ENCODE results near the gene HINFP.
"Not testable (repeated sequence)": the region's sequence is repeated elsewhere in the genome, so short reads cannot be mapped to it uniquely, and the experiment has no call there.

The HINFP gene

DNA sequence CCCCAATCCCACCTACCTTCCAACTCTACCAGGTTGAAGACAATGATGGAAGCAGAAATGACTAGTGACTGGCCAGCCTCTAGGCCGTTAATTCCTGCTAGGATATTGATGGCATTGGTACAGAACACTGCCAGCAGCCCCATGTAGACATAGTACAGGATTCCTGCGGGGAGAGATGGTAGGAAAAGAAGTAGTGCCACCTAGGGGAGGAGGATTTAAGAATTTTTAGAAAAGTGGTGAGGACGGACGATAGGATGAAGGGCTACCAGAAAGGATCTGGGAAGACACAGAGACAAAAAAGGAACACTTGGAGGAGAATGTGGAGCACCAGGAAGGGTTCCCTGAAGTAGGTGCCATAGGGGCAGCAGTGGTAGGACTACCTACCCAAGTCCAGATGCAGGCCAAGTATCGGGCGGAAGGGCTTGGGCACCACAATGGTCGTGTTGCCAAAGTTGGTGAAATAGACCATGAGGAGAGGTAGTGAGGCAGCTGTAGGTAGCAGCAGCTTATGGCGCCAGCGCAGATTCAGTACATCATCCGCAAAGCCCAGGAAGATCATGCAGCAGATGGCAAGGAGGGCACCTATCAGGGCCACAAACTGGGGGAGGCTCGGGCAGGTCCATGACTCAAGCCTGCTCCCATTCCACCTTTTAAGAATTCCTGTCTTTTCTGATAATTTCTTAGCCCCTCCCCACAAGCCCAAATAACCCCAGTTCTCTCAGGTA is 21.0 kb upstream of the HINFP start:
- DNase-seq (ENCODE audit: low read depth in 3 of 3), result no peak

DNA sequence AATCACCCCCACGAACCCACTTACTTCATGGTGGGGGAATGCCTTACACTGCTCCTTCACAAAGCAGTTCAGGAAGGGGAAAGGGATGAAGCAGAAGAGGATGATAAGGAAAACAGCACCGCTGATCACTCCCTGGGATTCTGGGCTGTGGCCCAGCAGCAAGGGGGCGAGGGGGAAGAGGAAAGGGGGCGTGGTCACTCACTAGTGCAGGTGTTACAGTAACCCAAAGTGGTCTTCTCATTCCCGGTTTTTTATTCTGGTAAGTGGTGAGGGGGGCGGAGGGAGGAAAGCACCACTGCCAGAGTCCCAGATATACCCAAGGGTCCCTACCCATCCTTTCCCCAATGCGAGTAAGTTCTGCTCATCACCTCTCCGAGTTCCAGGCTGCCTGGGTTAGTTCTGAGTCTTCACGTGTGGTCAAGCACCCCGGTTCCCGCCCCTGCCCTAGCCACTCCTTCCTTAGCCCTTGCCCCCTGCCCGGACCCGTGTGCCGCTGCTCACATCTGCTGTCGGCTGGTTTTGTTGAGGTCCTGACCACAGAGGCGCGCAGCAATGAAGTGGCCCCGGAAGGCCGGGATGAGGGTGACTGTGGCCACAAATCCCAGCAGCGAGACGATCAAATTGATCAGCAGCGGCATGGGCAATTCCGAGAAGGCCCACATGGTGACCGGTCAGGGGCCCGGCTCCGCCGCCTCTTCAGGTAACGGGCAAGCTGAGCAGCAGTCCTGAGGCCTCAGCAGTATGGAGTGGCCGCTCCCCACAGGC is 20.2 kb upstream of the HINFP start:
- no peak for DNase-seq (ENCODE audit: low read depth in 3 of 3)

GRCh38 chr11:119101759-119102423 is 19.5 kb upstream of the HINFP start, which contains the start of gene DPAGT1:
TSS of gene DPAGT1 (minus strand) at chr11:119101853. CDS start at chr11:119101655, 198 bp downstream.
- peak; percentile 73 to 81 (median 79) for DNase-seq (ENCODE audit: low read depth in 3 of 3)

GRCh38 chr11:119103161-119103664 is 18.2 kb upstream of the HINFP start:
- DNase-seq (ENCODE audit: low read depth in 3 of 3), result not testable (repeated sequence)

DNA sequence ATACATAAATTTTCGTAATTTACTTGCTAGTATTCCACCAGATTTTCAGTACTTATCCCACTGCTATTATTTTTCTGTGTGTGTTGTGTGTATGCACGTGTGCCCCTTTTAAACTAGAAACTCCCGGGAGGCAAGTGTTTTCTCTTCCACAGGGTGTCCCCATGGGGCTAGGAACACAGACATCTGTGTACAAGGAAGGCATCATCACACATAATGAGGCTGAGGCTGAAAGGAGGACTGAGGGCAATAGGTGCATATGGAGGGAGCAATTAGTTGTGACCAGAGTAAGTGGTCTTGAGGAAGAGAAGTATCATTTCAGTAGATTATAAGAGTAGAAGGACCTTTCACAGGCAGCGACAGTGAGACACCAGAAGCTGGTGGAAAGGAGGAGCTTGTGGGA is 17.6 kb upstream of the HINFP start:
- DNase-seq (ENCODE audit: low read depth in 3 of 3), result no peak

DNA sequence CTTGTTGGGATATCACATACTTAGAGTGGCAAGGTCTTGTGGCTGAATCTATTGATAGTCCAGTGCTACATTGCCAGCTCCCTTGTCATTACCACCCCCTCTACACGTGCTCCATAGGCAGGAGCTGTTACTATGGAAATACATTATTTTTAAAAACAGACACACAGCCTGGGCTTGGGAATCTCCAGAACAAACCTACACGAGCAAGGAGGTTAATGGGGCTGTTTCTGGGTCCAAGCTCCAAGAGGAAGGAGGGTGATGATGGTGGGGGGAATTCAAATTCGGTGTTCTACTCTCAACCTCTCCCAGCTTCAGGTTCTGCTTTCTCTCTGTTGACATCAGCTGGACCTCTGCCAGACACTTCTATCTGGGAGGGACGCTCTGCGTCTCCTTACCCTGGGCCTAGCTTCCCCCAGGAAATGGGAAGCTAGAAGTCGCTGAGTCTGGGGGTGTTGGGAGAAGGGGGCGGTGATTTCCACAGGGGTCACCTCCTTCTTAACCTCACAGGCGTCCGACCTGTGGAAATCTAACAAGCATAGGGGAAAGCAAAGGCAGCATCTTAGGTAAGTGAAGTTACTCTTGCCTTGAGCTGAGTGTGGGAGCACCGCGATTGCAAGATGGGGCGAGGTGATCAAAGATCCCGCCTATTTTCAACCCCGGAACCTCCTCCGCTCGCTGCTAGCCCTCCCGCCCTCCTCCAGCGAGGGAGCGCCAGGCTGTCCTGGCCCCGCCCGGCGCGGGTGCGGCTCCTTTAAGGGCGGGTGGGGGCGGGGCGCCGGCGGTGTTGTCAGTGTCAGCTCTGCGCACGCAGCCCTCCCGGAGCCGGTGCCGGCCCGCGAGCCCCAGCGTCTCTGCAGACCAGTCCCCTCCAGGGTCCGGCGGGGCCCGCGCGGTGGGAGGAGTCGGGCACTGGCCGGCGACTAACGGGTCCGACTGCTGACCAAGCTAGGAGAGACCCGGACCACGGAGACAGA is 14.5 kb upstream of the HINFP start, which contains the start of gene C2CD2L:
TSS of gene C2CD2L (plus strand) at position 781 of the 974 bp plus-strand sequence. CDS start 398 bp downstream, outside the sequence.
- peak; percentile 71 to 86 (median 84) for DNase-seq (ENCODE audit: low read depth in 3 of 3)

DNA sequence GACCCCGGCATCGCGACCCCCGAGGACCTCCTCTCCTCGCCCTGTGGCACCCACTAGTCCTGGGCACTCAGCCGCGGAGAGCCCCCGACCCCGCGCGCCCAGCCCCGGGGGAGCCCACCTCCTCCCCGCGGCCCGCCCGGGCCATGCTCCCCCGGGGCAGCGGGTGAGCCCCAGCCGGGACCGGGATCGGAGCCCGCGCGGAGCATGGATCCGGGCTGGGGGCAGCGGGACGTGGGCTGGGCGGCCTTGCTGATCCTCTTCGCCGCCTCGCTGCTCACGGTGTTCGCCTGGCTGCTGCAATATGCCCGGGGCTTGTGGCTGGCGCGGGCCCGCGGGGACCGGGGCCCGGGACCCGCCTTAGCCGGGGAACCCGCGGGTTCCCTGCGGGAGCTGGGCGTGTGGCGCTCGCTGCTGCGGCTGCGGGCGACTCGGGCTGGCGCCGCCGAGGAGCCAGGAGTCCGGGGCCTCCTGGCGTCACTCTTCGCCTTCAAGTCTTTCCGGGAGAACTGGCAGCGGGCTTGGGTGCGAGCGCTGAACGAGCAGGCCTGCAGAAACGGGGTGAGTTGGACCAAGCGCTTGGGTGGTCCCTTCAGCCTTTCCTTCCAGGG is 13.7 kb upstream of the HINFP start:
- DNase-seq (ENCODE audit: low read depth in 3 of 3), result no peak

GRCh38 chr11:119108146-119108856 is 13.1 kb upstream of the HINFP start:
- peak in 1 of 3 donors; percentile 31 for DNase-seq (ENCODE audit: low read depth in 3 of 3)

DNA sequence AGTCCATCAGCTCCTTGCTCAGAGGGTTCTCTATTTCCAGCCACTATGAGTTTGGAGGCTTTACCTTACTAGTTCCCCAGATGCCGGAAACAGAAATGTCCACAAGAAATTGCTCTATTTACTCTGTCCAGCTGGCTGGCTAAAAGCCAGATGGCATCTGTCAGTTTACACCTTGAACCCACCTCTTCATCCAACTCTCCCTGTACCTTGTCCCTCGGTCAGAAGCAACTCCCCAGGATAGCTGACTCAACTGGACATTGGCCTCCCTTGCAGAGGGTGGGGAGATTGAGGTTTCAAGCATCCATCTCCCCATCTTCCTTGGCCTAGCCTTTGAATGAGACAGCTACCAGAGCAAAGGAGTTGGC is 12.5 kb upstream of the HINFP start:
- DNase-seq (ENCODE audit: low read depth in 3 of 3), result no peak

- DNase-seq (ENCODE audit: low read depth in 3 of 3), result no peak
These were observed 11.5 kb upstream of the HINFP start for GRCh38 chr11:119109843-119110242.

GRCh38 chr11:119110439-119110838 is 10.9 kb upstream of the HINFP start:
- DNase-seq (ENCODE audit: low read depth in 3 of 3), result no peak

- DNase-seq (ENCODE audit: low read depth in 3 of 3), result no peak
These were observed 9.9 kb upstream of the HINFP start for GRCh38 chr11:119111361-119111925.

GRCh38 chr11:119112314-119113020 is 8.9 kb upstream of the HINFP start:
- no peak for DNase-seq (ENCODE audit: low read depth in 3 of 3)

- no peak for DNase-seq (ENCODE audit: low read depth in 3 of 3)
These were observed 7.7 kb upstream of the HINFP start for GRCh38 chr11:119113716-119114115.

DNA sequence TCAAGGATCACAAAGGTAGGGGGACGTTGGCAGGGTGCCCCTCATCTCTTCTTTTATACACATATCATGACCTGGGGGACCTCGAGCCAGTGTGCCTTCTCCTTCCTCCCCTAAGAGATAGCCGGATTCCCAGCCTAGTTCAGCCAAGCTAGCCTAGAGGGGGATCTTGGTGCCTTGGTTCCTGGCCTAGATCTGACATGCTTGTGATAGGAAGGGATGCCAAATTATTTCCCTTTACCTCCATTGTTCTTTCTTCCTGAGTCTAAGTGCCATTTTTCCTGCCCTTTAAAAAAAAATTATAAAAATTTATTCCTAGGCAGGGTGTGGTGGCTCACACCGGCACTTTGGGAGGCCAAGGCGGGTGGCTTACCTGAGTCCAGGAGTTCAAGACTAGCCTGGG is 7.0 kb upstream of the HINFP start:
- no peak for DNase-seq (ENCODE audit: low read depth in 3 of 3)

DNA sequence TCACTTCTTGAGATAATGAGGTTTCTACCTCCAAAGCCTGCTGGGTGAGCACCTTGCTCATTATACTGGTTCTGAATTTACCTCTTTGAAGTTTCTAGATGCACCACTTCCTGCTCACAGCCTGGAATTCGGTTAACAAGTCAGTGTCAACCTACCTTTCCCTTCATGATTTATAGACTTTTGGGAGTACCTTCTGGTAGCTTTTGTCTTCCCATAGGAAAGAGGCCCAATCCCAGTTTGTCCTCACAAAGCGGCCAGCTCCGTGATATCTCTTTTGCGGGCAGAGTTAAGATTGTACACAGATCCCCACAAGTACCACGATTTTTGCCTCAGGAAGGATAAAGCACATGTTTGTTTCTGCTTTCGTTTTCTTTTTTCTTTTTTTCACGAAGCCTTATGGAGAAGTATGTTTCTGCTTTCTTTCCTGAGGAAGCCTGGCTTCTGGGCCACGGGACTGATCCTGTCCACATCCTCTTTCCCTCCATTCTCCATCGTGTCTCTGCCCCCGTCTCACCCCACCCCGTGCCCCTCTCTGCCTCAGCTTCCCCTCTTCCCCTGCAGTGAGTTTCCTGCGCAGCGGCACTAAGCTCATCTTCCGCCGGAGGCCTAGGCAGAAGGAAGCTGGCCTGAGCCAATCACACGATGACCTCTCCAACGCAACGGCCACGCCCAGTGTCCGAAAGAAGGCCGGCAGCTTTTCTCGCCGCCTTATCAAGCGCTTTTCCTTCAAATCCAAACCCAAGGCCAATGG is 5.7 kb upstream of the HINFP start:
- DNase-seq (ENCODE audit: low read depth in 3 of 3), result no peak

DNA sequence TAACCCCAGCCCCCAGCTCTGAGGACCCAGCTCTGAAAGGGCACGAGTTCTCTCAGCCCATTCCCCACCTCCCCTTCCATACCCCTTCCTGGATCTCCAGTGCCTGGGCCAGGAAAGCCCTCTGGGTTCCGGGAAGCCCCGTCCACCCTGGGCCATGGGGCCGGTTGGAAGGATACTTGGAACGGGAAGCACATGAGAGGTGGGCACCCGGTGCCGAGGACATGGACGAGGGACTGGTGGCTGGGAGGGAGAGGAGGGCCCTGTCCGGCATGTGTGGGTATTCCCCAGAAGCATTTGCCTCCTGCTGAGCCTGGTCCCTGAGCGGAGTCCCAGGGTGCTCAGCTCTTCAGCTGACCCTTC is 5.2 kb upstream of the HINFP start:
- no peak for DNase-seq (ENCODE audit: low read depth in 3 of 3)

GRCh38 chr11:119116601-119117000 is 4.8 kb upstream of the HINFP start:
- DNase-seq (ENCODE audit: low read depth in 3 of 3), result no peak

All from stimulated activated CD4-positive, alpha-beta T cell treated with anti-CD3 and anti-CD28 coated beads, TNF-alpha, amount 100 ng/mL, for 48 hours (primary cell).